Smooth muscle cell (in vitro differentiated cells): ENCODE results near the gene SLC18A2. TPM values are rescaled to one million over a fixed set of nuclear protein-coding genes. Genes with fewer than 3 reads are reported as not detected.

Experiments used
- DNase-seq: peaks from one replicate; lab custom pipeline; 2025; ENCODE audit not compliant: unreplicated experiment; lab: John Stamatoyannopoulos, UW
- H2AFZ ChIP-seq: fragments of 200-600 bp; sonication (generic); 2 replicates; pipeline ENCODE4 v1.6.0; 2016; ENCODE audit warnings: antibody characterized with exemption, low read depth, mild to moderate bottlenecking
- H3F3A ChIP-seq: fragments of 200-600 bp; sonication (generic); 2 replicates; pipeline ENCODE4 v1.6.0; 2017; ENCODE audit warnings: antibody characterized with exemption, low read depth
- H3K27ac ChIP-seq: fragments of 200-600 bp; sonication (generic); 2 replicates; pipeline ENCODE4 v1.5.1; 2016; ENCODE audit warnings: low read depth, mild to moderate bottlenecking
- H3K27me3 ChIP-seq: fragments of 200-600 bp; sonication (generic); 2 replicates; pipeline ENCODE4 v1.6.1; 2016; ENCODE audit warnings: low read depth, mild to moderate bottlenecking
- H3K36me3 ChIP-seq: fragments of 200-600 bp; sonication (generic); 2 replicates; pipeline ENCODE4 v1.5.1; 2016; ENCODE audit warnings: low read depth
- H3K4me1 ChIP-seq: fragments of 200-600 bp; sonication (generic); 2 replicates; pipeline ENCODE4 v1.5.1; 2016; ENCODE audit warnings: low read depth
- H3K4me2 ChIP-seq: fragments of 200-600 bp; sonication (generic); 2 replicates; pipeline ENCODE4 v1.6.0; 2016; ENCODE audit warnings: mild to moderate bottlenecking
- H3K4me3 ChIP-seq: fragments of 200-600 bp; sonication (generic); 2 replicates; pipeline ENCODE4 v1.5.1; 2016; ENCODE audit warnings: mild to moderate bottlenecking
- H3K79me2 ChIP-seq: fragments of 200-600 bp; sonication (generic); 2 replicates; pipeline ENCODE4 v1.6.0; 2016; ENCODE audit warnings: low read depth, mild to moderate bottlenecking
- H3K9ac ChIP-seq: fragments of 200-600 bp; sonication (generic); 2 replicates; pipeline ENCODE4 v1.6.0; 2016; ENCODE audit warnings: low read depth
- H3K9me3 ChIP-seq: fragments of 200-600 bp; sonication (generic); replicated peaks from 2 replicates; pipeline ENCODE4 v1.5.1; 2016; ENCODE audit warnings: low read depth
- H4K20me1 ChIP-seq: fragments of 200-600 bp; sonication (generic); 2 replicates; pipeline ENCODE4 v1.6.0; 2016; ENCODE audit warnings: low read depth
- CTCF ChIP-seq: fragments of 200-600 bp; sonication (generic); IDR thresholded peaks from 2 replicates; pipeline ENCODE4 v1.5.1; 2017; ENCODE audit warnings: borderline replicate concordance, mild to moderate bottlenecking, antibody characterized with exemption; ENCODE audit not compliant: insufficient read depth, poor library complexity, severe bottlenecking
- WGBS: methylation state at CpG from one replicate; pipeline ENCODE4 v1.1.7; 2016; ENCODE audit warnings: low lambda C conversion rate; 5-methylcytosine and 5-hydroxymethylcytosine counted together
- polyA plus RNA-seq: library from polyadenylated mRNA; unstranded; fragments of >200 nt; fragmentation: Nextera tagmentation; extraction: Ambion mirVana; gene quantifications from 2 replicates; pipeline ENCODE4 v1.2.1, GENCODE V29; 2016
- total RNA-seq: library from RNA; depleted of rRNA; stranded (reverse); fragments of >200 nt; gene quantifications from 2 replicates; pipeline ENCODE4 v1.2.3, GENCODE V29; 2014

SLC18A2 gene
- total and polyA plus RNA-seq, 2 experiments from 2014 or later = 0.09 to 0.18 TPM

DNA sequence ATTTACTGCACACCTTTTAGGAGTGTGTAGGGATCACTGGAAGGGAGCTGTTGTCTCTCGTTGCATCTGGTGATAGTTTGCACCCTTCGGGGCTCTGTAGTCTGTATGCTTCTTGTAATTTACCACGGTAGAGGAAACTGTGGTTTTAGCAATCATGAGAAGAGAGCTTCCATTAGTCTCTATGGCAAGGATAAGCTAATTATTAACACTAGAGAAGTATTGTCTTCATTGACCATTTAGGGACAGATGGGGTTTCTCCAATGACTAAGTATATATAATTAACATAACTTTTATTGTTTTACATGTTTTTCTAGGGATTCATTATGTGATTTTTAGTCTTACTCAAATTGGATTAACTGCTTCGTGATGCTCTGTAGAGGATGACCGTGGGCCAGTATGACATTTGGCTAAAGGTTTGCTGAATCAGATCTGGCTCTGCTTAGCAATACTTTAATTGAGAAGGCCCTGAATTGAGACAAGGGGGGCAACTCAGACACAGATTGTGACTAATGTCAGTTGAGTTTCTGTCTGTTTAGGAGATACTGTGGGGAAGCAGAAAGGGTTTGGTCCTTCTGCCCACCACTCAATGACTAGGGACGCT, 8.7 kb downstream of the SLC18A2 start:
- Histone ChIP-seq H2AFZ (no peak overlapping the region), H3K4me3 (no peak overlapping the region), H3K36me3 (no peaks in the 10 kb centered on the region), H3K9ac (no peak overlapping the region), H4K20me1 (no peaks in the 10 kb centered on the region), H3K4me2 (no peak overlapping the region), H3K9me3 (no peaks in the 10 kb centered on the region), H3K27ac (no peak overlapping the region), H3K27me3 (peaks cover 16% of the 10 kb centered on the region), H3K4me1 (no peaks in the 10 kb centered on the region), H3F3A (no peaks in the 10 kb centered on the region), H3K79me2 (no peaks in the 10 kb centered on the region)
- 74% methylated on average over 6 of the region's 6 CpGs for WGBS
- no peak for TF ChIP-seq CTCF
- DNase-seq = no peak

DNA sequence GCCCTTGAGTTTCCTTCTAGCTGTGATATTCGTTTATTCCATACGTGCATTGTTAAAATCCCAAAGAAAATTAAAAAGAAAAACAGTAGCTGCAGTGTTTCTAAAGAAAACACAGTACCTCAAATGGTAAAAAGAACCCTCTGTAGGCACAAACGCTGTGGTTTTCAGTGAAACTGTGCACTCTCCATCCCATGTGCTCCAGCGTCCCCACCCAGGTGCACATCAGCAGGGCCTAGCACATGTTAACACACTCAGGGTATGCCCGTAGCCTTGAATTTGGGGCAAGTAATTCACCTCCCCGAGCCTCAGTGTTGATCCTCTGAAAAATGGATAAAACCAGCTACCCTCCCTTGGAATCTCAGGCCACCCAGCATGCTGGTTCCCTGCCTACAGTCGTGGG, 9.5 kb downstream of the SLC18A2 start:
- Histone ChIP-seq H3K4me3 (no peak overlapping the region), H4K20me1 (no peaks in the 10 kb centered on the region), H3K79me2 (no peaks in the 10 kb centered on the region), H3K36me3 (no peaks in the 10 kb centered on the region), H3K4me1 (no peaks in the 10 kb centered on the region), H3F3A (no peaks in the 10 kb centered on the region), H3K27me3 (peaks cover 10% of the 10 kb centered on the region), H3K9ac (no peak overlapping the region), H3K4me2 (no peak overlapping the region), H3K9me3 (no peaks in the 10 kb centered on the region), H3K27ac (no peak overlapping the region), H2AFZ (no peak overlapping the region)
- no peak for DNase-seq
- no peak for TF ChIP-seq CTCF
- 73% methylated on average over 7 of the region's 7 CpGs for WGBS

DNA sequence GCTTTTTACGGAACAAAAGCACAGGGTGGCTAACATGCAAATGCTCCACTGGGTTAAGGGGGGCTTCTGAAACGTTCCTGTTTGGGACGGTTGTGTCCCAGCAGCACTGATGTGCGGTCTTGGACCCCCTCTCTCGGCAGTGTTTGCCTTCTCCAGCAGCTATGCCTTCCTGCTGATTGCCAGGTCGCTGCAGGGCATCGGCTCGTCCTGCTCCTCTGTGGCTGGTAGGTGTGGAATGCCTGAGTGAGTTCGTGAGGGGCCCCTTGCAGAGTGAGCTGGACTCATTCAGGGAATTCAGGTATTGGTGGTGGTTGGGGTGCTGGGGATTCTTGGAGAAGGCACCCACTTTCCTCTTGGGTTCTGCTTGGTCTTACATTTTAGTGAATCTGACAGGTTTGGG, 13.0 kb downstream of the SLC18A2 start:
- no peaks in the 10 kb centered on the region for H3K9me3 ChIP-seq
- H2AFZ ChIP-seq = no peak overlapping the region
- 83% methylated on average over 9 of the region's 9 CpGs for WGBS
- H3K9ac ChIP-seq = no peak overlapping the region
- no peaks in the 10 kb centered on the region for H3F3A ChIP-seq
- TF ChIP-seq CTCF = no peak
- H3K36me3 ChIP-seq = no peaks in the 10 kb centered on the region
- H3K4me3 ChIP-seq = no peak overlapping the region
- H3K4me2 ChIP-seq = no peak overlapping the region
- H3K4me1 ChIP-seq = no peaks in the 10 kb centered on the region
- no peak for DNase-seq
- H3K79me2 ChIP-seq = no peaks in the 10 kb centered on the region
- H3K27me3 ChIP-seq = peaks cover 6% of the 10 kb centered on the region
- no peak overlapping the region for H3K27ac ChIP-seq
- H4K20me1 ChIP-seq = no peaks in the 10 kb centered on the region

- no peak for DNase-seq
- Histone ChIP-seq H3K9ac (no peak overlapping the region), H4K20me1 (no peaks in the 10 kb centered on the region), H3K36me3 (no peaks in the 10 kb centered on the region), H3K4me3 (no peak overlapping the region), H3K9me3 (no peaks in the 10 kb centered on the region), H3K4me2 (no peak overlapping the region), H3K27me3 (peaks cover 8% of the 10 kb centered on the region), H3K27ac (no peak overlapping the region), H3K79me2 (no peaks in the 10 kb centered on the region), H3K4me1 (no peaks in the 10 kb centered on the region), H3F3A (no peaks in the 10 kb centered on the region), H2AFZ (no peak overlapping the region)
- WGBS = 80% methylated on average over 9 of the region's 9 CpGs
- TF ChIP-seq CTCF = no peak
Observed at GRCh38 chr10:117254338-117254737, 13.4 kb downstream of the SLC18A2 start.
